ENCODE measurements around the gene ANKRD52. TPM values are rescaled to one million over a fixed set of nuclear protein-coding genes. Genes with fewer than 3 reads are reported as not detected.

ANKRD52 gene
- total and polyA plus RNA-seq, 9 of the 15 experiments (the other 6 are each of a cell fraction or from before 2014, with no cell fraction given) = 0.52 to 46.8 (median 7.9) TPM

GRCh38 chr12:56188131-56188777, 69.9 kb downstream of the ANKRD52 start:
- no peak for TF ChIP-seq ZNF217 (CRISPR knock-in tag; IDR thresholded peaks at IDR 0.05)
- peak; percentile 47 for TF ChIP-seq NR2C1 (IDR thresholded peaks at IDR 0.05)
- peak; percentile 6; the same call in 1 of the 2 replicates for TF ChIP-seq NR2C1 (tag; IDR thresholded peaks at IDR 0.05)
- TF ChIP-seq IRF1 (CRISPR knock-in tag; IDR thresholded peaks at IDR 0.05; ENCODE audit: borderline replicate concordance) = no peak
- no peak for TF ChIP-seq PHB2 (IDR thresholded peaks at IDR 0.05; ENCODE audit: low read depth)
- TF ChIP-seq SNAPC5 (CRISPR knock-in tag; IDR thresholded peaks at IDR 0.05) = no peak
- no peaks in the 10 kb centered on the region for H3K9me1 ChIP-seq (ENCODE audit: control insufficient read depth, insufficient read depth, low read length)
- H3K4me2 ChIP-seq (ENCODE audit: insufficient read depth, low read length) = peak overlapping the region; percentile 90
- no peaks in the 10 kb centered on the region for H3K9me3 ChIP-seq (replicated peaks; ENCODE audit: control insufficient read depth, insufficient read depth, low read depth, low read length)
- ChIA-PET POLR2A (interaction anchor here (0.6 to 5.9 kb wide), 17 partner anchors 12 to 1211 kb away, joined by 3 to 54 read pairs (median 4); partner anchors contain the start of genes ANKRD52, ESYT1, MYL6 and RNF41), CTCF (ENCODE audit: low intra/inter-chr PET ratio) (interaction anchor here (0.8 to 2.9 kb wide), 5 partner anchors 69 to 457 kb away, joined by 4 to 36 read pairs (median 9); partner anchors contain the start of gene ZC3H10)
- intact Hi-C loops (cut with micrococcal nuclease) = no loop called here
- H3K9ac ChIP-seq (ENCODE audit: insufficient read depth in 1 of 2, low read depth in 2 of 2, low read length in 2 of 2) = peak overlapping the region; percentile 79 to 96
- no TSS peak for BruUV-seq (replicated peaks)
- peaks cover 42% of the 10 kb centered on the region for H3K79me2 ChIP-seq (ENCODE audit: control insufficient read depth, insufficient read depth, low read length)
- H2AFZ ChIP-seq (ENCODE audit: low read depth, low read length) = peak overlapping the region; percentile 32; the same call in 1 of the 2 replicates
- H3K27me3 ChIP-seq (ENCODE audit: control insufficient read depth in 2 of 2, insufficient read depth in 2 of 2, low read length in 2 of 2) = no peaks in the 10 kb centered on the region
- 3% methylated on average over 10 of the region's 10 CpGs for WGBS (ENCODE audit: insufficient coverage, low coverage, missing lambda C conversion rate)
- no peaks in the 10 kb centered on the region for H4K20me1 ChIP-seq (replicated peaks; ENCODE audit: control insufficient read depth, insufficient read depth, low read length)
- DNase-seq (ENCODE audit: extremely low read depth in 1 of 4, low spot score in 3 of 4) (no peak), FAIRE-seq (peak; percentile 74), ATAC-seq (no peak)
- H3K4me1 ChIP-seq (replicated peaks in 1 of 2; ENCODE audit: control insufficient read depth in 2 of 2, insufficient read depth in 2 of 2, low read length in 2 of 2) = peaks cover 4 to 16% of the 10 kb centered on the region in 2 experiments; a peak in 3 of 5 replicates
- peak overlapping the region; percentile 85 for H3K4me3 ChIP-seq
- peak overlapping the region; percentile 76 for H3K27ac ChIP-seq (ENCODE audit: extremely low read depth, low read depth, low read length)
- peaks cover 41% of the 10 kb centered on the region for H3K36me3 ChIP-seq (ENCODE audit: control insufficient read depth, insufficient read depth, low read length)
- in situ Hi-C loops (cut with MboI) = loop anchor here (5.0 kb wide), 1 partner anchor 61 kb away; the partner anchor contains the start of gene ESYT1

Other genes with a start within 250 kb of the ANKRD52 start
Only the 7 nearest of the 24 such genes appear.
- 30.8 and 32.4 TPM in 2 replicates for gene SMARCC2, start 68.9 kb downstream of the ANKRD52 start, total RNA-seq (2014; rRNA removed)
- 36.6 and 41.1 TPM in 2 replicates for gene SMARCC2, start 68.9 kb downstream of the ANKRD52 start, total RNA-seq (2014; rRNA removed; fragmentation: Illumina TruSeq; extraction: Trizol)
- gene SMARCC2, start 68.9 kb downstream of the ANKRD52 start, total RNA-seq (2015; rRNA removed; fragmentation: Illumina TruSeq; extraction: Trizol) = 35.0 and 35.9 TPM in 2 replicates
- 70.2 and 86.0 TPM in 2 replicates for gene SMARCC2, start 68.9 kb downstream of the ANKRD52 start, total RNA-seq (2021)
- gene SMARCC2, start 68.9 kb downstream of the ANKRD52 start, polyA plus RNA-seq (2011; rRNA removed) = 45.1 and 64.6 TPM in 2 replicates
- 75.9 and 84.8 TPM in 2 replicates for gene SMARCC2, start 68.9 kb downstream of the ANKRD52 start, polyA plus RNA-seq (2014; fragmentation: Illumina TruSeq; extraction: Trizol)
- gene SMARCC2, start 68.9 kb downstream of the ANKRD52 start, polyA plus RNA-seq (2014; fragmentation: Nextera tagmentation; extraction: Ambion mirVana) = 10 to 100 TPM; 11.9 to 29.1 TPM
- 49.8 and 54.0 TPM in 2 replicates for gene SMARCC2, start 68.9 kb downstream of the ANKRD52 start, polyA plus RNA-seq (2014; rRNA removed)
- gene RNF41, start 36.5 kb downstream of the ANKRD52 start, total RNA-seq (2014; rRNA removed) = 28.7 and 39.7 TPM in 2 replicates
- 32.2 and 33.8 TPM in 2 replicates for gene RNF41, start 36.5 kb downstream of the ANKRD52 start, total RNA-seq (2014; rRNA removed; fragmentation: Illumina TruSeq; extraction: Trizol)
- 28.2 and 29.0 TPM in 2 replicates for gene RNF41, start 36.5 kb downstream of the ANKRD52 start, total RNA-seq (2015; rRNA removed; fragmentation: Illumina TruSeq; extraction: Trizol)
- gene RNF41, start 36.5 kb downstream of the ANKRD52 start, total RNA-seq (2021) = 37.1 and 40.6 TPM in 2 replicates
- 45.4 and 63.8 TPM in 2 replicates for gene RNF41, start 36.5 kb downstream of the ANKRD52 start, polyA plus RNA-seq (2011; rRNA removed)
- 46.8 and 53.2 TPM in 2 replicates for gene RNF41, start 36.5 kb downstream of the ANKRD52 start, polyA plus RNA-seq (2014; fragmentation: Illumina TruSeq; extraction: Trizol)
- 10 to 100 TPM; 29.7 to 30.0 TPM for gene RNF41, start 36.5 kb downstream of the ANKRD52 start, polyA plus RNA-seq (2014; fragmentation: Nextera tagmentation; extraction: Ambion mirVana)
- 36.0 and 39.3 TPM in 2 replicates for gene RNF41, start 36.5 kb downstream of the ANKRD52 start, polyA plus RNA-seq (2014; rRNA removed)
- 49.3 and 53.1 TPM in 2 replicates for gene NABP2, start 34.0 kb downstream of the ANKRD52 start, total RNA-seq (2014; rRNA removed)
- gene NABP2, start 34.0 kb downstream of the ANKRD52 start, total RNA-seq (2014; rRNA removed; fragmentation: Illumina TruSeq; extraction: Trizol) = 38.1 and 38.2 TPM in 2 replicates
- gene NABP2, start 34.0 kb downstream of the ANKRD52 start, total RNA-seq (2015; rRNA removed; fragmentation: Illumina TruSeq; extraction: Trizol) = 50.0 and 51.5 TPM in 2 replicates
- gene NABP2, start 34.0 kb downstream of the ANKRD52 start, total RNA-seq (2021) = 39.5 and 43.1 TPM in 2 replicates
- 51.6 and 60.6 TPM in 2 replicates for gene NABP2, start 34.0 kb downstream of the ANKRD52 start, polyA plus RNA-seq (2011; rRNA removed)
- gene NABP2, start 34.0 kb downstream of the ANKRD52 start, polyA plus RNA-seq (2014; fragmentation: Illumina TruSeq; extraction: Trizol) = 43.5 and 43.8 TPM in 2 replicates
- gene NABP2, start 34.0 kb downstream of the ANKRD52 start, polyA plus RNA-seq (2014; fragmentation: Nextera tagmentation; extraction: Ambion mirVana) = 10 to 100 TPM; 11.3 to 28.0 TPM
- gene NABP2, start 34.0 kb downstream of the ANKRD52 start, polyA plus RNA-seq (2014; rRNA removed) = 46.8 and 58.2 TPM in 2 replicates
- gene SLC39A5, start 28.3 kb downstream of the ANKRD52 start, total RNA-seq (2014; rRNA removed) = not detected in 2 replicates
- gene SLC39A5, start 28.3 kb downstream of the ANKRD52 start, total RNA-seq (2014; rRNA removed; fragmentation: Illumina TruSeq; extraction: Trizol) = not detected in 2 replicates
- not detected in 2 replicates for gene SLC39A5, start 28.3 kb downstream of the ANKRD52 start, total RNA-seq (2015; rRNA removed; fragmentation: Illumina TruSeq; extraction: Trizol)
- 0.27 TPM in 1 of 2 replicates, not detected in the other for gene SLC39A5, start 28.3 kb downstream of the ANKRD52 start, total RNA-seq (2021)
- gene SLC39A5, start 28.3 kb downstream of the ANKRD52 start, polyA plus RNA-seq (2011; rRNA removed) = 0.08 and 0.18 TPM in 2 replicates
- 0.10 TPM in 1 of 2 replicates, not detected in the other for gene SLC39A5, start 28.3 kb downstream of the ANKRD52 start, polyA plus RNA-seq (2014; fragmentation: Illumina TruSeq; extraction: Trizol)
- gene SLC39A5, start 28.3 kb downstream of the ANKRD52 start, polyA plus RNA-seq (2014; fragmentation: Nextera tagmentation; extraction: Ambion mirVana) = not detected
- gene SLC39A5, start 28.3 kb downstream of the ANKRD52 start, polyA plus RNA-seq (2014; rRNA removed) = not detected in 2 replicates
- 11.3 and 14.3 TPM in 2 replicates for gene COQ10A, start 8.6 kb upstream of the ANKRD52 start, total RNA-seq (2014; rRNA removed)
- gene COQ10A, start 8.6 kb upstream of the ANKRD52 start, total RNA-seq (2014; rRNA removed; fragmentation: Illumina TruSeq; extraction: Trizol) = 11.4 and 12.0 TPM in 2 replicates
- gene COQ10A, start 8.6 kb upstream of the ANKRD52 start, total RNA-seq (2015; rRNA removed; fragmentation: Illumina TruSeq; extraction: Trizol) = 10.0 and 11.0 TPM in 2 replicates
- 12.7 and 14.2 TPM in 2 replicates for gene COQ10A, start 8.6 kb upstream of the ANKRD52 start, total RNA-seq (2021)
- gene COQ10A, start 8.6 kb upstream of the ANKRD52 start, polyA plus RNA-seq (2011; rRNA removed) = 26.4 and 31.2 TPM in 2 replicates
- 16.3 and 19.3 TPM in 2 replicates for gene COQ10A, start 8.6 kb upstream of the ANKRD52 start, polyA plus RNA-seq (2014; fragmentation: Illumina TruSeq; extraction: Trizol)
- 1 to 10 TPM; 3.1 to 5.7 TPM for gene COQ10A, start 8.6 kb upstream of the ANKRD52 start, polyA plus RNA-seq (2014; fragmentation: Nextera tagmentation; extraction: Ambion mirVana)
- 21.1 and 23.6 TPM in 2 replicates for gene COQ10A, start 8.6 kb upstream of the ANKRD52 start, polyA plus RNA-seq (2014; rRNA removed)
- gene CS, start 41.9 kb upstream of the ANKRD52 start, total RNA-seq (2014; rRNA removed) = 103 and 130 TPM in 2 replicates
- 149 and 156 TPM in 2 replicates for gene CS, start 41.9 kb upstream of the ANKRD52 start, total RNA-seq (2014; rRNA removed; fragmentation: Illumina TruSeq; extraction: Trizol)
- 164 and 168 TPM in 2 replicates for gene CS, start 41.9 kb upstream of the ANKRD52 start, total RNA-seq (2015; rRNA removed; fragmentation: Illumina TruSeq; extraction: Trizol)
- 365 and 375 TPM in 2 replicates for gene CS, start 41.9 kb upstream of the ANKRD52 start, total RNA-seq (2021)
- 107 and 183 TPM in 2 replicates for gene CS, start 41.9 kb upstream of the ANKRD52 start, polyA plus RNA-seq (2011; rRNA removed)
- gene CS, start 41.9 kb upstream of the ANKRD52 start, polyA plus RNA-seq (2014; fragmentation: Illumina TruSeq; extraction: Trizol) = 301 and 390 TPM in 2 replicates
- 100 to 1,000 TPM in 1 of 2 experiments, 10 to 100 TPM in 1; 99.9 to 239 TPM for gene CS, start 41.9 kb upstream of the ANKRD52 start, polyA plus RNA-seq (2014; fragmentation: Nextera tagmentation; extraction: Ambion mirVana)
- 109 and 122 TPM in 2 replicates for gene CS, start 41.9 kb upstream of the ANKRD52 start, polyA plus RNA-seq (2014; rRNA removed)
- 92.1 and 99.8 TPM in 2 replicates for gene CNPY2, start 57.6 kb upstream of the ANKRD52 start, total RNA-seq (2014; rRNA removed)
- 147 and 150 TPM in 2 replicates for gene CNPY2, start 57.6 kb upstream of the ANKRD52 start, total RNA-seq (2014; rRNA removed; fragmentation: Illumina TruSeq; extraction: Trizol)
- gene CNPY2, start 57.6 kb upstream of the ANKRD52 start, total RNA-seq (2015; rRNA removed; fragmentation: Illumina TruSeq; extraction: Trizol) = 134 and 138 TPM in 2 replicates
- 126 and 135 TPM in 2 replicates for gene CNPY2, start 57.6 kb upstream of the ANKRD52 start, total RNA-seq (2021)
- gene CNPY2, start 57.6 kb upstream of the ANKRD52 start, polyA plus RNA-seq (2011; rRNA removed) = 181 and 190 TPM in 2 replicates
- gene CNPY2, start 57.6 kb upstream of the ANKRD52 start, polyA plus RNA-seq (2014; fragmentation: Illumina TruSeq; extraction: Trizol) = 139 and 142 TPM in 2 replicates
- 10 to 100 TPM; 33.8 to 45.0 TPM for gene CNPY2, start 57.6 kb upstream of the ANKRD52 start, polyA plus RNA-seq (2014; fragmentation: Nextera tagmentation; extraction: Ambion mirVana)
- 163 and 169 TPM in 2 replicates for gene CNPY2, start 57.6 kb upstream of the ANKRD52 start, polyA plus RNA-seq (2014; rRNA removed)

Data from K562 (cell line).